OCI-LY3 (cell line): ENCODE measurements around the gene SORBS1.

ENCODE experiments used
- H2AFZ ChIP-seq: fragments of 200-600, 300-600 bp; shearing (Covaris generic); 2 replicates; pipeline ENCODE4 v1.6.0; 2014; ENCODE audit warnings: antibody characterized with exemption, low read depth, low read length
- H3K27ac ChIP-seq: fragments of 200-600, 300-600 bp; sonication (generic); 2 replicates; pipeline ENCODE4 v1.5.1; 2014; ENCODE audit warnings: mild to moderate bottlenecking, low read length, moderate library complexity, mixed read lengths
- H3K27me3 ChIP-seq: fragments of 200-600, 300-600 bp; sonication (generic); 2 replicates; pipeline ENCODE4 v1.6.1; 2014; ENCODE audit warnings: low read depth, low read length, mixed read lengths
- H3K36me3 ChIP-seq: fragments of 200-600, 300-600 bp; sonication (generic); replicated peaks from 2 replicates; pipeline ENCODE3; 2014; ENCODE audit warnings: low read depth, low read length, mixed read lengths
- H3K4me1 ChIP-seq: fragments of 300-600, 200-600 bp; sonication (generic); 2 replicates; pipeline ENCODE4 v1.6.1; 2014; ENCODE audit warnings: low read length, mixed read lengths
- H3K4me2 ChIP-seq: fragments of 200-600, 300-600 bp; sonication (generic); 2 replicates; pipeline ENCODE4 v1.6.1; 2014; ENCODE audit warnings: low read length, mixed read lengths
- H3K4me3 ChIP-seq: fragments of 300-600, 200-600 bp; sonication (generic); 2 replicates; pipeline ENCODE4 v1.5.1; 2014; ENCODE audit warnings: antibody characterized with exemption, mild to moderate bottlenecking, low read length, moderate library complexity
- H3K79me2 ChIP-seq: fragments of 300-600, 200-600 bp; shearing (Covaris generic); 2 replicates; pipeline ENCODE4 v1.6.1; 2014; ENCODE audit warnings: mild to moderate bottlenecking, low read length, mixed read lengths
- H3K9ac ChIP-seq: fragments of 300-600, 200-600 bp; shearing (Covaris generic); 2 replicates; pipeline ENCODE4 v1.6.0; 2014; ENCODE audit warnings: mild to moderate bottlenecking, low read length, moderate library complexity
- H3K9me3 ChIP-seq: fragments of 200-600, 300-600 bp; shearing (Covaris generic); 2 replicates; pipeline ENCODE4 v1.6.1; 2014; ENCODE audit warnings: low read length, mixed read lengths; ENCODE audit not compliant: insufficient read depth
- H4K20me1 ChIP-seq: fragments of 200-600, 300-600 bp; sonication (generic); 2 replicates; pipeline ENCODE4 v1.6.1; 2016; ENCODE audit warnings: low read length, mixed read lengths; ENCODE audit not compliant: insufficient read depth
- EZH2phosphoT487 ChIP-seq: fragments of 200-600 bp; shearing (Covaris generic); IDR thresholded peaks from 2 replicates; pipeline ENCODE4 v1.6.1; 2018; ENCODE audit warnings: antibody characterized with exemption, mixed run types, low read depth
- TF ChIP-seq, protein P1 (sequence below): fragments of 200-600, 300-600 bp; sonication (generic); IDR thresholded peaks from 2 replicates; pipeline ENCODE4 v1.5.1; 2014; ENCODE audit warnings: antibody characterized with exemption, low read length, low read depth

The SORBS1 gene

DNA sequence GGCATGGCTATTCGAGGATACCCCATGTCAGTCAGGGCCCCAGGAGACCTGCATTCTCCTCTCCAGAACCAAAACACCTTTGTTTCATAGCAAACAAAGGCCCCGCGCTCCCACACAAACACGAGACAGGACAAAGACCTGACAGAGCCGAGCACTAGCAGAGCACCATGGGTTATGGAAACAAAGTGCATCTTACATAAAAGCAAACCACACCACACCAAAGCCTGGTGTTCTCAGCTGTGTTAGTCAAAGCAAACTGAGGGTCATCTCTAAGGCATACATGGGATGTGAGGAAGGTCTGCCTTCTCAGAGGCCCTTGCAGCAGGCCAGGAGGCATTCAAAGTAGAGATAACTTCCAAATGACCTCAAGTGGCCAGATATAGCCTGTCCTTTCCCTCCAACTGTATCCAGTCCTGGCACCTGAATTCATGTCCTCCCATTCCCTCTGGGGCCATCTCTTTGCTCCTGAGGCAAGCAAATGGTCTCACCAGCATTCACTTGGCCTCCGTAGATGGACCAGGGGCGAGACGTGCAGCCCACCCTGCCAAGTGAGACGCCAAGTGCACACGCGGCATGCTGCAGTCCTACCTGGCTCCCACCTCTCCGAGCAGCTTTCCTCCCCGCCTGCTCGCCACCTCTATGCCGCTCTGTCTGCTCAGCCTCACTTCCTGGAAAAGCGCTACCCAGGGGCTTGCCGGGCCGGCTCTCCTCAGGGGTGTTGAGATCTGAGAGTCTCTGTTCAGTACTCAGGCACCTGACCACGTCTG, 225.1 kb downstream of the SORBS1 start:
- Histone ChIP-seq H3K4me1 (no peaks in the 10 kb centered on the region), H3K9ac (no peak overlapping the region), H3K27me3 (no peaks in the 10 kb centered on the region), H3K4me2 (no peak overlapping the region), H3K36me3 (no peaks in the 10 kb centered on the region), H3K9me3 (no peaks in the 10 kb centered on the region), H3K4me3 (no peak overlapping the region), H3K79me2 (no peaks in the 10 kb centered on the region), H2AFZ (no peak overlapping the region), H4K20me1 (no peaks in the 10 kb centered on the region), H3K27ac (no peak overlapping the region)
- TF ChIP-seq EZH2phosphoT487 = no peak
- TF ChIP-seq, protein P1, sequence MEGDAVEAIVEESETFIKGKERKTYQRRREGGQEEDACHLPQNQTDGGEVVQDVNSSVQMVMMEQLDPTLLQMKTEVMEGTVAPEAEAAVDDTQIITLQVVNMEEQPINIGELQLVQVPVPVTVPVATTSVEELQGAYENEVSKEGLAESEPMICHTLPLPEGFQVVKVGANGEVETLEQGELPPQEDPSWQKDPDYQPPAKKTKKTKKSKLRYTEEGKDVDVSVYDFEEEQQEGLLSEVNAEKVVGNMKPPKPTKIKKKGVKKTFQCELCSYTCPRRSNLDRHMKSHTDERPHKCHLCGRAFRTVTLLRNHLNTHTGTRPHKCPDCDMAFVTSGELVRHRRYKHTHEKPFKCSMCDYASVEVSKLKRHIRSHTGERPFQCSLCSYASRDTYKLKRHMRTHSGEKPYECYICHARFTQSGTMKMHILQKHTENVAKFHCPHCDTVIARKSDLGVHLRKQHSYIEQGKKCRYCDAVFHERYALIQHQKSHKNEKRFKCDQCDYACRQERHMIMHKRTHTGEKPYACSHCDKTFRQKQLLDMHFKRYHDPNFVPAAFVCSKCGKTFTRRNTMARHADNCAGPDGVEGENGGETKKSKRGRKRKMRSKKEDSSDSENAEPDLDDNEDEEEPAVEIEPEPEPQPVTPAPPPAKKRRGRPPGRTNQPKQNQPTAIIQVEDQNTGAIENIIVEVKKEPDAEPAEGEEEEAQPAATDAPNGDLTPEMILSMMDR = no peak

DNA sequence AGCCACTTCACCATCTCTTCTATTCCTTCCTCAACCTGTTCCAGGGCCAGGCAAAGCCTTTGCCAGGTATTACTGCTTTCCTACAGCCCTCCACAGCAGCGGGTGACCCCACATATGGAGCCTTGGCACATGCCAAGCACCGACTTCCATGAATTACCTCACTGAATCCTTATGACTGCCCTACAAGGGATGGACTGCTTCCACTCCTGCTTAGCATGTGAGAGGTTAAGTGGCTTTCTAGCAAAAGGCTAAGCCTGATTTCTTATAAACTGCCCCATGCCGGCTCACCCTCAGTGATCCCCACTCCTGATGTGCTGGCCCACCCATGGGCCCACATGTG, 226.4 kb downstream of the SORBS1 start:
- Histone ChIP-seq H3K27ac (no peak overlapping the region), H3K27me3 (no peaks in the 10 kb centered on the region), H4K20me1 (no peaks in the 10 kb centered on the region), H3K9ac (no peak overlapping the region), H3K4me3 (no peak overlapping the region), H3K79me2 (no peaks in the 10 kb centered on the region), H3K4me2 (no peak overlapping the region), H3K36me3 (no peaks in the 10 kb centered on the region), H2AFZ (no peak overlapping the region), H3K9me3 (no peaks in the 10 kb centered on the region), H3K4me1 (no peaks in the 10 kb centered on the region)
- TF ChIP-seq EZH2phosphoT487 = no peak
- TF ChIP-seq, protein P1 = no peak

DNA sequence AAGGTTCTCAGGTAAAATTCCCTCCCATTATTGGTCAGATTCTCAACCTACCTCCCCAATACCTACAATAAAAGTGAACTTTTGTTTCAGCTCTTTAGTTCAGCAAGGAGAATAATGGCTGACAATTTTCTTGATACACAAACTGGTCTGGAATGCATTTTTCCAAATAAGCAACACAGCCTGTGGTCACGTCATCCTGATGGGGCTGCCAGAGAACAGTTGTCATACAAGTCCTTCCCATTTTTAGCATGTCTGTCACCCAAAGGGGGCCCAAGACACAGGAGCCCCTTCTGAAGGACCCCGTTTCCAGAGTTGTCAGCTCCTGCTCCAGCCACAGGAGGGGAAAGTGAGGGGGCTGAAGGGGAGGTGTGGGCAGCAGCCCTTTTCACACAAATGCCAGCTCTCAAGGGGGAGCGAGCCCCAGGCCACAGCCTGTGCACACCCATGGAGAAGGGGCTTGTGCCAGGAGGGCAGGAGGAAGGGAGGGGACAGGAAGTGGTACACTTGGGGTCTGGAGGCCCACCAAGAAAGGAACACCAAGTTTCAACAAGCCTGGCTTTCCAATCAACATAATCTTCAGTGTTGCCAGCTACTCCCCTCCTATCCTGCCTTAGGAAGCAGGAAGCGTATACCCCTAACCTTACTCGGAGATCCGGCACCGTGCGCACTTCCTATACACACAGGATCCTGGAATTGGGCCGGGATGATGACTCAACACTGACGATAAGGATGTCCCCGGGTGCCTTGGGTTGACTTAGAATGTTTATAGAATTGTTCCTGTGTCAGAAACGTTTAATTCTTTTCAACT, 227.0 kb downstream of the SORBS1 start:
- Histone ChIP-seq H3K4me1 (no peaks in the 10 kb centered on the region), H3K9ac (no peak overlapping the region), H4K20me1 (no peaks in the 10 kb centered on the region), H3K27ac (no peak overlapping the region), H3K27me3 (no peaks in the 10 kb centered on the region), H3K4me3 (no peak overlapping the region), H2AFZ (no peak overlapping the region), H3K9me3 (no peaks in the 10 kb centered on the region), H3K36me3 (no peaks in the 10 kb centered on the region), H3K4me2 (no peak overlapping the region), H3K79me2 (no peaks in the 10 kb centered on the region)
- TF ChIP-seq, protein P1 = no peak
- TF ChIP-seq EZH2phosphoT487 = no peak

DNA sequence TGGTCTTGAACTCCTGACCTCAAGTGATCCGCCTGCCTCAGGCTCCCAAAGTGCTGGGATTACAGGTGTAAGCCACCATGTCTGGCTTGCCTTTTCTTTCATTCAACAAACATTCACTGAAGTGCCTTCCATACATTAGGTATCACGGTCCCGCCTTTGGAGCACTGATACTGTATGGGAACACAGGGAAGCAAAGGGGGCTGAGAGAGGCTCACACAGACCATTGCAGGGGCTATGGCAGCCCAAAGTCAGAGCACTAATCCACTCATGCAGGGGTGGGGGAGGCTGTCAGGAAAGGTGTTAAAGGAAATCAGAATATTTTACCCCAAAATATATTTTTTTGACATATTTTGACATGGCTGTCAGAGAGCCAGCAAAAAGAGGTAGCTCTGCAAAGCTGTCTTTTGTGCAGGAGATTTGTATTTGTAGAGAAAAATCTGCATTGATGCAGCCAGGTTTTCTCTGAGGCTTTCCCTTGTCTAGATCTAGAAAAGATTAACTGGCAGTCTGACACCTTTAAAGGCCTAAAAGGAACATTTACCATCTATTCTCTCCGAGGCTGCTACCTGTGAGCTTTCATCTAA, 228.4 kb downstream of the SORBS1 start:
- Histone ChIP-seq H2AFZ (no peak overlapping the region), H3K27me3 (no peaks in the 10 kb centered on the region), H3K36me3 (no peaks in the 10 kb centered on the region), H3K4me1 (no peaks in the 10 kb centered on the region), H3K27ac (no peak overlapping the region), H3K4me2 (no peak overlapping the region), H4K20me1 (no peaks in the 10 kb centered on the region), H3K9ac (no peak overlapping the region), H3K4me3 (no peak overlapping the region), H3K79me2 (no peaks in the 10 kb centered on the region), H3K9me3 (no peaks in the 10 kb centered on the region)
- TF ChIP-seq, protein P1 = no peak
- TF ChIP-seq EZH2phosphoT487 = no peak
